ENCODE results near the gene PTPRD.

PTPRD gene

GRCh38 chr9:10268531-10269485, 344.0 kb downstream of the PTPRD start:
- DNase-seq (ENCODE audit: low read depth), result no peak

GRCh38 chr9:10265153-10265631, 347.6 kb downstream of the PTPRD start:
- no peak for DNase-seq (ENCODE audit: low read depth)

- no peak for DNase-seq (ENCODE audit: low read depth)
Measured at GRCh38 chr9:10260501-10260900, 352.3 kb downstream of the PTPRD start.

- DNase-seq (ENCODE audit: low read depth), result no peak
Measured at GRCh38 chr9:10259668-10260067, 353.1 kb downstream of the PTPRD start.

GRCh38 chr9:10255758-10256157, 357.0 kb downstream of the PTPRD start:
- DNase-seq (ENCODE audit: low read depth), result no peak

GRCh38 chr9:10254338-10254737, 358.5 kb downstream of the PTPRD start:
- DNase-seq (ENCODE audit: low read depth), result no peak

GRCh38 chr9:10253341-10253740, 359.5 kb downstream of the PTPRD start:
- DNase-seq (ENCODE audit: low read depth), result no peak

- no peak for DNase-seq (ENCODE audit: low read depth)
Measured at GRCh38 chr9:10252174-10252573, 360.6 kb downstream of the PTPRD start.

- no peak for DNase-seq (ENCODE audit: low read depth)
Measured at GRCh38 chr9:10251490-10251889, 361.3 kb downstream of the PTPRD start.

- no peak for DNase-seq (ENCODE audit: low read depth)
Measured at GRCh38 chr9:10250219-10250618, 362.6 kb downstream of the PTPRD start.

GRCh38 chr9:10248890-10249289, 363.9 kb downstream of the PTPRD start:
- DNase-seq (ENCODE audit: low read depth), result no peak

GRCh38 chr9:10242255-10242654, 370.5 kb downstream of the PTPRD start:
- DNase-seq (ENCODE audit: low read depth), result no peak

- DNase-seq (ENCODE audit: low read depth), result no peak
Measured at GRCh38 chr9:10238087-10238486, 374.7 kb downstream of the PTPRD start.

- DNase-seq (ENCODE audit: low read depth), result no peak
Measured at GRCh38 chr9:10237584-10237983, 375.2 kb downstream of the PTPRD start.

- no peak for DNase-seq (ENCODE audit: low read depth)
Measured at GRCh38 chr9:10236161-10236560, 376.6 kb downstream of the PTPRD start.

GRCh38 chr9:10235376-10235775, 377.4 kb downstream of the PTPRD start:
- no peak for DNase-seq (ENCODE audit: low read depth)

- DNase-seq (ENCODE audit: low read depth), result no peak
Measured at GRCh38 chr9:10232352-10232930, 380.4 kb downstream of the PTPRD start.

- no peak for DNase-seq (ENCODE audit: low read depth)
Measured at GRCh38 chr9:10230512-10230911, 382.3 kb downstream of the PTPRD start.

GRCh38 chr9:10228082-10228481, 384.7 kb downstream of the PTPRD start:
- DNase-seq (ENCODE audit: low read depth), result no peak

- DNase-seq (ENCODE audit: low read depth), result no peak
Measured at GRCh38 chr9:10226996-10227395, 385.8 kb downstream of the PTPRD start.

GRCh38 chr9:10212702-10213101, 400.1 kb downstream of the PTPRD start:
- DNase-seq (ENCODE audit: low read depth), result no peak

- no peak for DNase-seq (ENCODE audit: low read depth)
Measured at GRCh38 chr9:10208691-10209069, 404.1 kb downstream of the PTPRD start.

GRCh38 chr9:10204276-10204675, 408.5 kb downstream of the PTPRD start:
- no peak for DNase-seq (ENCODE audit: low read depth)

Measured in HS-27A (cell line).